GM12873 (cell line): ENCODE measurements around the gene RASIP1.

ENCODE experiments used
- CTCF ChIP-seq: IDR thresholded peaks from 2 replicates; pipeline ENCODE4 v1.5.1; 2012; ENCODE audit warnings: low read depth, mild to moderate bottlenecking, moderate library complexity, low read length, control low read depth; ENCODE audit not compliant: insufficient read depth; ENCODE audit errors: missing control alignments

Gene RASIP1

GRCh38 chr19:48720613-48721296 is 19.7 kb downstream of the RASIP1 start:
- no peak for TF ChIP-seq CTCF

- TF ChIP-seq CTCF, result no peak
These were observed 20.2 kb downstream of the RASIP1 start for GRCh38 chr19:48720251-48720612.

GRCh38 chr19:48719263-48720171 is 20.9 kb downstream of the RASIP1 start, which contains the start of gene MAMSTR:
Gene MAMSTR (minus strand): TSS chr19:48719725. CDS start chr19:48719031, 694 bp downstream.
- no peak for TF ChIP-seq CTCF

- no peak for TF ChIP-seq CTCF
These were observed 21.6 kb downstream of the RASIP1 start for GRCh38 chr19:48718711-48719231.

GRCh38 chr19:48716562-48717291 is 23.7 kb downstream of the RASIP1 start:
- no peak for TF ChIP-seq CTCF

- no peak for TF ChIP-seq CTCF
These were observed 24.7 kb downstream of the RASIP1 start for GRCh38 chr19:48715681-48716171.
